NB4 (cell line): ENCODE results near the gene IL17RC.
A peak's percentile ranks its signal among the peaks of the same experiment; 100 is the strongest.

ENCODE experiments used
- DNase-seq: peaks from one replicate; pipeline ENCODE4 v3.0.0; 2010; ENCODE audit warnings: low read depth
- H3K4me3 ChIP-seq: one replicate; pipeline ENCODE4 v1.5.1; 2011; ENCODE audit warnings: mild to moderate bottlenecking, low read depth, low read length, moderate library complexity
- CTCF ChIP-seq: IDR thresholded peaks from one replicate; pipeline ENCODE4 v1.5.1; 2012; ENCODE audit warnings: low read depth, low read length
- MAX ChIP-seq: IDR thresholded peaks from 2 replicates; pipeline ENCODE4 v1.6.1; 2011; ENCODE audit warnings: low read depth, low read length
- MYC ChIP-seq: IDR thresholded peaks from 2 replicates; pipeline ENCODE4 v1.6.1; 2011; ENCODE audit warnings: low read depth, low read length
- POLR2A ChIP-seq: IDR thresholded peaks from 2 replicates; pipeline ENCODE4 v1.6.1; 2011; ENCODE audit warnings: mild to moderate bottlenecking; ENCODE audit not compliant: insufficient read length; ENCODE audit errors: extremely low read depth

The IL17RC gene

GRCh38 chr3:9976721-9977709 is 60.1 kb downstream of the IL17RC start:
- TF ChIP-seq MAX, result peak; percentile 60; the same call in 1 of the 2 replicates
- TF ChIP-seq POLR2A, result no peak
- peak; percentile 97 for DNase-seq
- peak overlapping the region; percentile 3 for H3K4me3 ChIP-seq

GRCh38 chr3:9978710-9979305 is 61.9 kb downstream of the IL17RC start:
- TF ChIP-seq MYC (no peak), POLR2A (no peak), MAX (no peak), CTCF (no peak)
- no peak for DNase-seq
- H3K4me3 ChIP-seq, result no peak overlapping the region

GRCh38 chr3:9980251-9980650 is 63.4 kb downstream of the IL17RC start:
- TF ChIP-seq CTCF, result no peak
- TF ChIP-seq POLR2A, result no peak
- no peak for TF ChIP-seq MAX
- TF ChIP-seq MYC, result no peak
- no peak overlapping the region for H3K4me3 ChIP-seq
- DNase-seq, result no peak
